Fibroblast of lung (primary cell): Measurements from ENCODE around the gene CALM3.
"Not testable (repeated sequence)": the region's sequence is repeated elsewhere in the genome, so short reads cannot be mapped to it uniquely, and the experiment has no call there.

Experiments
- CTCF ChIP-seq, 2 donors: IDR thresholded peaks in 1 of 2; conservative IDR thresholded peaks in 1 of 2; 1 replicate in 1 of 2; 2 replicates in 1 of 2; pipeline ENCODE4 v1.5.1; 2011 to 2012; ENCODE audit warnings: low read length in 2 of 2, control low read depth in 1 of 2, inconsistent platforms in 1 of 2, low read depth in 1 of 2, mild to moderate bottlenecking in 1 of 2
- EZH2 ChIP-seq: IDR thresholded peaks from 2 replicates; pipeline ENCODE4 v1.5.1; 2012; ENCODE audit warnings: low read length, control low read depth, mild to moderate bottlenecking; ENCODE audit errors: missing control alignments

GRCh38 chr19:46559675-46560074 is 41.5 kb upstream of the CALM3 start:
- not testable (repeated sequence) for TF ChIP-seq CTCF (conservative IDR thresholded peaks at IDR 0.05 in 1 of 2, IDR thresholded peaks at IDR 0.05 in 1 of 2; ENCODE audit: low read depth in 1 of 2, low read length in 2 of 2); EZH2
